Peyer's patch (tissue), 4 donors: ENCODE measurements around the gene KCNG4. TPM values are rescaled to one million over a fixed set of nuclear protein-coding genes. Genes with fewer than 3 reads are reported as not detected.
"Not testable (repeated sequence)": the region's sequence is repeated elsewhere in the genome, so short reads cannot be mapped to it uniquely, and the experiment has no call there.

Source experiments
- DNase-seq, 3 donors: peaks; one replicate each; pipeline ENCODE4 v3.0.0-alpha.2; 2017 to 2019
- H3K27ac ChIP-seq, 4 donors: fragments of 200-600 bp; sonication (generic); one replicate each; pipeline ENCODE4 v1.5.1; 2016 to 2019
- H3K27me3 ChIP-seq, 2 donors: fragments of 200-600 bp; sonication (generic); one replicate each; pipeline ENCODE4 v1.5.1; 2019
- H3K36me3 ChIP-seq, 3 donors: fragments of 200-600 bp; sonication (generic); one replicate each; pipeline ENCODE4 v1.5.1; 2016 to 2019
- H3K4me1 ChIP-seq, 4 donors: fragments of 200-600 bp; sonication (generic); one replicate each; pipeline ENCODE4 v1.5.1; 2016 to 2019
- H3K4me3 ChIP-seq, 4 donors: fragments of 200-600 bp; sonication (generic); 1 replicate in 3 of 4; 2 replicates in 1 of 4; pipeline ENCODE4 v1.5.1; 2016 to 2019; ENCODE audit warnings: mild to moderate bottlenecking in 1 of 4
- H3K9me3 ChIP-seq, 4 donors: fragments of 200-600 bp; sonication (generic); one replicate each; pipeline ENCODE4 v1.5.1; 2016 to 2019; ENCODE audit warnings: mild to moderate bottlenecking in 1 of 4
- CTCF ChIP-seq, 6 experiments: fragments of 450-650 bp in 4 of 6; fragments of 200-600 bp in 2 of 6; sonication (generic) in 1 of 6; IDR thresholded peaks; one replicate each; pipeline ENCODE4 v1.5.1; 2017 to 2019; ENCODE audit warnings: antibody characterized with exemption in 6 of 6, mild to moderate bottlenecking in 3 of 6, moderate library complexity in 1 of 6
- POLR2A ChIP-seq, 2 donors: fragments of 450-650 bp; IDR thresholded peaks; one replicate each; pipeline ENCODE4 v1.5.1; 2017; ENCODE audit warnings: antibody characterized with exemption in 2 of 2, mild to moderate bottlenecking in 2 of 2, moderate library complexity in 2 of 2
- total RNA-seq, 4 donors: library from RNA; depleted of rRNA; stranded (reverse); fragments of >200 nt; gene quantifications; one replicate each; pipeline ENCODE4 v1.1.0, GENCODE V29; 2016

Gene KCNG4
- total RNA-seq, 4 donors from 2014 or later, result not detected

GRCh38 chr16:84220851-84221250 is 19.0 kb downstream of the KCNG4 start:
- Histone ChIP-seq H3K27ac (no peak overlapping the region), H3K36me3 (no peaks in the 10 kb centered on the region), H3K27me3 (no peaks in the 10 kb centered on the region), H3K4me1 (no peaks in the 10 kb centered on the region), H3K9me3 (no peaks in the 10 kb centered on the region), H3K4me3 (no peak overlapping the region)
- TF ChIP-seq POLR2A (IDR thresholded peaks at IDR 0.05) (no peak), CTCF (IDR thresholded peaks at IDR 0.05) (no peak)
- no peak for DNase-seq

DNA sequence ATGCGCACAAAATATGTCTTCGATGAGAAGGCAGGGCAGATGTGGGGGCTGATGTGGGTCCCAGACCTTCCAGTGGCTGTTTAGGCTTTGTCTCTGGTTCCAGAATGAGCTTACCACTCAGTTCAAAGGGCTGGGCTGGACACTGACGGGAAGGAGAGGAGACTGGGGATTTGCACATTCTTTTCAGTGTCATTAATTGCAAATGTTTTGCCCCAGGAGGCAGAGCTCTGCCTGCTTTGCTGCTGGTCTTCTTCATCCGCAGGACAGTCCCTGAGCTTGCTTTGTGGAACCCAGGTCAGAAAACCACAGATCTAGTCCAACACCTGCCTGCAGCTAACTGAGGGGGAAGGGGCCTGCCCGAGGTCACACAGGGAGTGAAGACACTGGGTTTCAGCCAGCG is 20.9 kb downstream of the KCNG4 start:
- H3K36me3 ChIP-seq, result no peaks in the 10 kb centered on the region
- no peak for DNase-seq
- H3K4me3 ChIP-seq, result no peak overlapping the region
- H3K4me1 ChIP-seq, result no peaks in the 10 kb centered on the region
- TF ChIP-seq POLR2A (IDR thresholded peaks at IDR 0.05) (no peak), CTCF (IDR thresholded peaks at IDR 0.05) (no peak)
- H3K27ac ChIP-seq, result no peak overlapping the region
- no peaks in the 10 kb centered on the region for H3K9me3 ChIP-seq
- H3K27me3 ChIP-seq, result no peaks in the 10 kb centered on the region

- no peak for DNase-seq
- H3K4me1 ChIP-seq, result no peaks in the 10 kb centered on the region
- H3K36me3 ChIP-seq, result no peaks in the 10 kb centered on the region
- H3K27ac ChIP-seq, result no peak overlapping the region
- TF ChIP-seq POLR2A (IDR thresholded peaks at IDR 0.05) (no peak), CTCF (IDR thresholded peaks at IDR 0.05) (no peak)
- H3K4me3 ChIP-seq, result no peak overlapping the region
- H3K9me3 ChIP-seq, result no peaks in the 10 kb centered on the region
- no peaks in the 10 kb centered on the region for H3K27me3 ChIP-seq
Observed at GRCh38 chr16:84218176-84218823, 21.5 kb downstream of the KCNG4 start.

DNA sequence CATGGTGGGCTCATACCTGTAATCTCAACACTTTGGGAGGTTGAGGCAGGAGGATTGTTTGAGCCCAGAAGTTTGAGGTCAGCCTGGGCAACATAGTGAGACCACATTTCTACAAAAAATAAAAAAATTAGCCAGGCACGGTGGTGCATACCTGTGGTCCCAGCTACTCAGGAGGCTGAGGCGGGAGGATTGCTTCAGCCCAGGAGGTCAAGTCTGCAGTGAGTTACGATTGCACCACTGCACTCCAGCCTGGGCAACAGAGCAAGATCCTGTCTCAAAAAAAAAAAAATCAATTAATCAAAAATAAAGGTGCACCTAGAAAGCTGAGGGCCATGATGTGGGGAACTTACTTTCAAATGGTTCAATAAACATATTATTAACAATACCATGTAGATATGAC is 23.7 kb downstream of the KCNG4 start:
- not testable (repeated sequence) for H3K36me3 ChIP-seq, H3K4me3 ChIP-seq, H3K27me3 ChIP-seq, DNase-seq, H3K9me3 ChIP-seq, H3K4me1 ChIP-seq, H3K27ac ChIP-seq

- Histone ChIP-seq H3K4me3 (no peak overlapping the region), H3K9me3 (no peaks in the 10 kb centered on the region), H3K36me3 (no peaks in the 10 kb centered on the region), H3K27ac (no peak overlapping the region), H3K4me1 (no peaks in the 10 kb centered on the region), H3K27me3 (no peaks in the 10 kb centered on the region)
- DNase-seq, result no peak
- TF ChIP-seq POLR2A (IDR thresholded peaks at IDR 0.05), result no peak
- no peak for TF ChIP-seq CTCF (IDR thresholded peaks at IDR 0.05)
Observed at GRCh38 chr16:84215531-84215930, 24.3 kb downstream of the KCNG4 start.

DNA sequence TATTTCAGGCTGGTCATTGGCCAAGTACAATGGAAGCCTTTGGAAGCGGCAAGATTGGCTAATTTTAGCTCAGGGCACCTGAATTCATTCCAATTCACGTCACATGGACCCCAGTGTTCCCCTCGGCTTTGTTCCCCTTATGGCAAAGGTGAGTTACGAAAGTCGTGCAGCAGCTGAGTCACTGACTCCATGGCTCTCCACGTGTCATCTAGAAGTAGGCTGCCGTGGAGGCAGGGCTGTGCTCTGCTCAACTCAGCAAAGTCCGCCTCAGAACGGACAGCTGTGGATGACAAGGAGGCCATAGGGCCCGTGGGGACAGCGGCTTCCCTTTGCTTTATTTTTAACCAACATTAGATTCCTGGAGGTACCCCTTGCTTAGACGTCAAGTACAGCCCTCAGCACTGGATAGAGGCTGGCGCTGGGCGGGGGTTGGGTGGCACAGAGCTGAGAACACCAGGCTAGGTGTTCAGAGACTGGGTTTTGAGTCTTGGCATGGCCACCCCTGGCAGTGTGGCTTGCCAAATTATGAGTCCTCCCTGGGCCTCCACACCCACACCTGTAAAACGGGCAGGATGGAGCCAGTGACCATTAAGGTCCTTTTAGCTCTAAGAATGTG is 25.3 kb downstream of the KCNG4 start:
- DNase-seq, result no peak
- no peaks in the 10 kb centered on the region for H3K9me3 ChIP-seq
- TF ChIP-seq POLR2A (IDR thresholded peaks at IDR 0.05), result no peak
- no peak for TF ChIP-seq CTCF (IDR thresholded peaks at IDR 0.05)
- no peak overlapping the region for H3K4me3 ChIP-seq
- no peak overlapping the region for H3K27ac ChIP-seq
- no peaks in the 10 kb centered on the region for H3K36me3 ChIP-seq
- H3K4me1 ChIP-seq, result no peaks in the 10 kb centered on the region
- no peaks in the 10 kb centered on the region for H3K27me3 ChIP-seq
